H1 (cell line): ENCODE results near the gene C2orf74. TPM values are rescaled to one million over a fixed set of nuclear protein-coding genes. Genes with fewer than 3 reads are reported as not detected.

Experiments used
- ATF3 ChIP-seq: IDR thresholded peaks from 2 replicates; pipeline ENCODE4 v1.6.1; 2011; ENCODE audit warnings: low read depth, mild to moderate bottlenecking, low read length; ENCODE audit not compliant: insufficient read depth
- CHD7 ChIP-seq: fragments of 300-600 bp; sonication (generic); IDR thresholded peaks from 2 replicates; pipeline ENCODE4 v1.7.1; 2012; ENCODE audit warnings: low read length, moderate library complexity, mild to moderate bottlenecking, inconsistent platforms; ENCODE audit not compliant: insufficient replicate concordance
- EZH2 ChIP-seq: fragments of 200-600 bp; sonication (generic); IDR thresholded peaks from 2 replicates; pipeline ENCODE4 v1.7.1; 2012; ENCODE audit warnings: low read depth, mild to moderate bottlenecking, moderate library complexity, low read length, inconsistent platforms; ENCODE audit not compliant: severe bottlenecking
- KDM1A ChIP-seq: fragments of 200-600, 300-600 bp; sonication (generic); IDR thresholded peaks from 2 replicates; pipeline ENCODE4 v1.7.1; 2016; ENCODE audit warnings: mild to moderate bottlenecking, low read length, borderline replicate concordance
- RAD21 ChIP-seq, 2 experiments: IDR thresholded peaks in 1 of 2; conservative IDR thresholded peaks in 1 of 2; 2 replicates each; pipeline ENCODE4 v1.6.1; 2011; ENCODE audit warnings: low read depth in 2 of 2, low read length in 2 of 2, improper control_type of control experiment in 1 of 2, inconsistent platforms in 1 of 2, mild to moderate bottlenecking in 1 of 2, moderate library complexity in 1 of 2
- SIX5 ChIP-seq: IDR thresholded peaks from 2 replicates; pipeline ENCODE4 v1.6.1; 2011; ENCODE audit warnings: mild to moderate bottlenecking, low read depth, low read length
- YY1 ChIP-seq: IDR thresholded peaks from 2 replicates; pipeline ENCODE4 v1.6.1; 2011; ENCODE audit warnings: low read depth, mild to moderate bottlenecking, low read length
- polyA plus RNA-seq, 7 experiments: library from polyadenylated mRNA; depleted of rRNA in 3 of 7; stranded (reverse) in 5 of 7; unstranded in 2 of 7; fragments of >200 nt in 5 of 7; fragments of 200-250 nt in 2 of 7; gene quantifications; 1 replicate in 5 of 7; 2 replicates in 1 of 7; 4 replicates in 1 of 7; pipeline versions ENCODE4 v1.2.1 to v1.2.3, GENCODE V29; 2011 to 2013; ENCODE audit warnings: missing spikeins in 2 of 7, mixed read lengths in 2 of 7
- total RNA-seq: library from RNA; stranded (reverse); fragmentation: NEBNext Ultra II Directional; extraction: Animal tissue kit (Norgen Biotek cat#: 25700); gene quantifications from 2 replicates; pipeline ENCODE4 v1.2.1, GENCODE V29; 2021

Gene C2orf74
- total and polyA plus RNA-seq, 2 of the 8 experiments (the other 6 are each of a cell fraction or from before 2014, with no cell fraction given), result 2.6 to 9.3 TPM

- no peak for TF ChIP-seq CHD7
- TF ChIP-seq YY1, result no peak
- no peak for TF ChIP-seq ATF3
- no peak for TF ChIP-seq RAD21 (IDR thresholded peaks at IDR 0.05 in 1 of 2, conservative IDR thresholded peaks at IDR 0.05 in 1 of 2; ENCODE audit: low read depth in 2 of 2, low read length in 2 of 2)
- no peak for TF ChIP-seq KDM1A
- TF ChIP-seq SIX5, result no peak
- no peak for TF ChIP-seq EZH2
Measured at GRCh38 chr2:61125123-61125710, 36.8 kb upstream of the C2orf74 start (continued).
